Fibroblast of mammary gland (primary cell): ENCODE results near the gene MED9.
A peak's percentile ranks its signal among the peaks of the same experiment; 100 is the strongest.

Experiments
- DNase-seq: peaks from one replicate; pipeline ENCODE4 v3.0.0-alpha.2; 2010; ENCODE audit warnings: low read depth
- H3K4me3 ChIP-seq: 2 replicates; pipeline ENCODE4 v1.5.1; 2011; ENCODE audit warnings: low read depth, mild to moderate bottlenecking, low read length, moderate library complexity; ENCODE audit not compliant: control insufficient read depth
- TF ChIP-seq, protein P1 (sequence below): conservative IDR thresholded peaks from 2 replicates; pipeline ENCODE4 v1.5.1; 2011; ENCODE audit warnings: low read depth, low read length, inconsistent platforms; ENCODE audit not compliant: control insufficient read depth, insufficient read depth

MED9 gene

DNA sequence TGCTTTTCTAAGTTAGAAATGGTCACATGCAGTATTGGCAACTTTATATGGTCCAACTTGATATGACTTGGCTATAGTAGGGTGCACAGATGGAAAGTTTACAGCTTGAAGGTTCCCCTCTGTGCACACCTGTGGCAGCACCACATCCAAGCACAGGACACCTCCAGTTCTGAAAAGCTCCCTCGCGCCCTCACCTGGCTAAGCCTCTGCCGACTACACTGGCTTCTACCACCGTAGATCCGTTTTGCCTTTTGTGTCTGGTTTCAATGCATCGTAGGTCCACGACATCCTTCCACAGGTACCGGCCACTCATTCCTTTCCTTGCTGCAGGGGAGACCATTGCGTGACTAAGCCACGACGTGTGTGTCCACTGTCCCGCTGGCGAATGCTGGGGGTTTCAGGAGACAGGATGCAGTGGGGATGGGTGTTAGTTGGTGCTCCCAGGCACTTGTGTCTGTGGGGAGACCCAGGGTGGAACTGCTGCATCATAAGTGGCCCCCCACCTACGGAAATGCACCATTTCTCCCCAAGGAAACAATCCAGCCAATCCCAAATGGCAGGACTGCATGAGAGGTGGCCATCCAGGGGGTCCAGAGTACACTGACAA lies 24.3 kb downstream of the MED9 start:
- no peak for DNase-seq
- no peak overlapping the region for H3K4me3 ChIP-seq
- TF ChIP-seq, protein P1, sequence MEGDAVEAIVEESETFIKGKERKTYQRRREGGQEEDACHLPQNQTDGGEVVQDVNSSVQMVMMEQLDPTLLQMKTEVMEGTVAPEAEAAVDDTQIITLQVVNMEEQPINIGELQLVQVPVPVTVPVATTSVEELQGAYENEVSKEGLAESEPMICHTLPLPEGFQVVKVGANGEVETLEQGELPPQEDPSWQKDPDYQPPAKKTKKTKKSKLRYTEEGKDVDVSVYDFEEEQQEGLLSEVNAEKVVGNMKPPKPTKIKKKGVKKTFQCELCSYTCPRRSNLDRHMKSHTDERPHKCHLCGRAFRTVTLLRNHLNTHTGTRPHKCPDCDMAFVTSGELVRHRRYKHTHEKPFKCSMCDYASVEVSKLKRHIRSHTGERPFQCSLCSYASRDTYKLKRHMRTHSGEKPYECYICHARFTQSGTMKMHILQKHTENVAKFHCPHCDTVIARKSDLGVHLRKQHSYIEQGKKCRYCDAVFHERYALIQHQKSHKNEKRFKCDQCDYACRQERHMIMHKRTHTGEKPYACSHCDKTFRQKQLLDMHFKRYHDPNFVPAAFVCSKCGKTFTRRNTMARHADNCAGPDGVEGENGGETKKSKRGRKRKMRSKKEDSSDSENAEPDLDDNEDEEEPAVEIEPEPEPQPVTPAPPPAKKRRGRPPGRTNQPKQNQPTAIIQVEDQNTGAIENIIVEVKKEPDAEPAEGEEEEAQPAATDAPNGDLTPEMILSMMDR, result peak; percentile 17

DNA sequence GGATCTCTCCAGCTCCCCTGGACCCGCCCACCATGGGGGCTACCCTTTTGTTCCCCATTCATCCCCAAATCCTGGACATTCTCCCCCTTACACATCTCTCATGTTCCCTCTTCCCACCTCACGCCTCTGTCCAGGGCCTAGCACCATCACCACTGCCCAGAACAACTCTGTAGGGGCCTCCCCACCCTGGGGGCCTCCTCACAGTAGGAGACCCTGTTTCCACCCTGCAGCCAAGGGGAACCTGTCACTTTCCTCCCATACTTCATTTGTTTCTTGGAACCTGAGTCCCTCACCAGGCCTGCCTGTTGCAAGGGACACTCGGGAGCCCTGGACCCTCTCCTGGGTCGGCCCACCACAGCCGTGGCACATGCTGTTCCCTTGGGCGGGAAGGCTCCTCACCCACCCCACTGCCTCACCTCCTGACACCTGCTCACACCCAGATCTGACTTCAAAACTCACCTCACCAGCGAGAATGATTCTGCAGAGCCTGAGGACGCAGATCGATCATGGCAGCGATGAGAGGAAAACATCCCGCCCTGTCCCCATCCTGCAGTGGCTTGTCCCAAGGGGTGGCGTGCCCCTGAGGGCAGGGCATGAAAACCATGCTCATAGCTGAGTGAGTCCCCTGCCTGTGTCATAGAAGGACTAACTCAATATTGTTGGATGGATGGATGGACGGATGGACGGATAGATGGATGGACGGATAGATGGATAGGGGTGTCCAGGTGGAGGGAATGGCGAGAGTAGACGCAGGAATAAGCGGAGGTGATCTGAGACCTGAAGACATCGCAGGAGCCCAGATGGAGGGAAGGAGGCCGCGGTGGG lies 26.2 kb downstream of the MED9 start:
- no peak for DNase-seq
- no peak overlapping the region for H3K4me3 ChIP-seq
- TF ChIP-seq, protein P1, result no peak

DNA sequence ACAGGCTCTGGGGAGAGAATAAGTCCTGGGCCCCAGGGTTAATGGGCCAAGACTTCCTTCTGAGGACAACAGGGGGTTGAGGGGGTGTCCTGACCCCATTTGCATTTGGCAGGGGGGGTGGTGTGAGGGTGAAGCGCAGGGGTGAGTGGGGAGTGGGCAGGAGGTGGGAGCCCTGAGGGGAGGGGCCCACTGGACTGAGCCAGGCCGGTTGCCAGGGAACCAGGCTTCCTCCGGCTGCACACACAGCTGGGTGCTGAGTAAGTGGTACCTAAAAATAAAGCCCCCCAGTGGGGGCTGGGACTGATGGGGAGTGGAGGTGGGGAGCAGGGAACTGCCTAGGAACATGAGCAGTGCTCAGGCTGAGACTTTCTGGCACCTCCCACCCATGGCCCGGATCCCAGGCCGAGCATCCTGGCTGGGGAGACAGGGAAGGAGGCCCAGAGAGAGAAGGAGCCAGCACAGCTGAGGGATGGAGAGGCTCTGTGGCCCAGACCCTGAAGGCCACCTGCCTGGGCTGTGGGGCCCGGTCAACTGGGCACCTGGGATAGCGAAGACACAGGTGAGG lies 26.8 kb downstream of the MED9 start:
- no peak overlapping the region for H3K4me3 ChIP-seq
- DNase-seq, result no peak

DNA sequence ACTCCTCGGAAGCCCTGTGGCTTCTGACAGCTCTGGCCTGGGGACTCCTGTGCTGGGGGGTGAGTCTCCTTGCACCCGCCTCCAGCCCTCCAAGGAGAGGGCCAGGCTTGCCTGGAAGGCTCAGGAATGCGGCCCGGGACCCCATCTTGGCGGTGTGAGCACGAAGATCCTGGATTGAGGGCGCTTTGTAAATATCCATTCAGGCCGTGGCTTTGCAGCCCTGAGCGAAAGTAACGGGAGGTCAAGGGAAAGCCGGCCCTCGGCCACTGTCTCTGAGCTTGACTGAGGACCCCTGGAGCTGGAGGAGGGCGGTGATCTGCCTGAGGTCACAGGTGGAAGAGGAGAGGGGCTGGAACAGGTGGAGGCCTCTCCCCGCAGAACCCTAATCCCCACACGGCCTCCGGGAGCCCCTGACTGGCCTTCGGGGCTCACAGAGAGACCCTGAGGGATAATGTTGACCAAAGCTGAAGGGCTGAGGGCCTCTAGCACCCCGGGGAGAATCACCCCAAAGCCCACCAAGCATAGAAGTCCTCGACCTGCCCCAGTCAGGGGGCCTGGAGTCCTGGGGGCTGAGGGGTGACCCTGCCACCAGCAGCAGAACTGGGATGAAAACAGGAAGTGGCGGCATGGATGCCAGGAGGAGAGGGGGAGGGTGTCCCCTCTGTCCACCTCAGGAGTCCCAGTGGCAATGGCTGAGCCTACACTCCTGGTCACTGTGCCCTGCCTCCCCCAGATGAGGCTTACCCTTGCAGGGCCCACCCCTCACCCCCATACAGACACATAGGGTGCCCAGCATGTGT lies 27.7 kb downstream of the MED9 start:
- no peak overlapping the region for H3K4me3 ChIP-seq
- no peak for DNase-seq
- TF ChIP-seq, protein P1, result no peak

More for the DNA sequence above, 26.8 kb downstream of the MED9 start:
- TF ChIP-seq, protein P1, result no peak

DNA sequence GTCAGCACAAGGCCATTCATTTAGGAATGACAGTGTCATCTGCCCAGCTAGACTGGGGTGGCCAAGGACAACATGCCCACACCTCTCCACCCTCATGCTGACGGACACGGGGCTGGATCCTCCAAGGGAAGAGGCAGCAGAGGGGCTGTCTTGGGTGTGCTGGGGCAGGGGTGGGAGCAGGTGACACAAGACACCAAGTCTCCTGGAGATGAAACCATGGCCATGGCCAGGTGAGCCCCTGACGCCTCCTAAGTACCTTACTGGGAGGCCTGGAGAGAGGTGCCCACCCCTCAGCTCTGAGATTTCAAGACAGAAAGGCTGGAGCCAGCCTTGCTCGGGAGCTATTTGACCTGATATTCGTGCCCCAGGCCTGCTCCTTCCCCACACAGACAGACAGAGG lies 28.4 kb downstream of the MED9 start:
- TF ChIP-seq, protein P1, result no peak
- no peak for DNase-seq
- no peak overlapping the region for H3K4me3 ChIP-seq

DNA sequence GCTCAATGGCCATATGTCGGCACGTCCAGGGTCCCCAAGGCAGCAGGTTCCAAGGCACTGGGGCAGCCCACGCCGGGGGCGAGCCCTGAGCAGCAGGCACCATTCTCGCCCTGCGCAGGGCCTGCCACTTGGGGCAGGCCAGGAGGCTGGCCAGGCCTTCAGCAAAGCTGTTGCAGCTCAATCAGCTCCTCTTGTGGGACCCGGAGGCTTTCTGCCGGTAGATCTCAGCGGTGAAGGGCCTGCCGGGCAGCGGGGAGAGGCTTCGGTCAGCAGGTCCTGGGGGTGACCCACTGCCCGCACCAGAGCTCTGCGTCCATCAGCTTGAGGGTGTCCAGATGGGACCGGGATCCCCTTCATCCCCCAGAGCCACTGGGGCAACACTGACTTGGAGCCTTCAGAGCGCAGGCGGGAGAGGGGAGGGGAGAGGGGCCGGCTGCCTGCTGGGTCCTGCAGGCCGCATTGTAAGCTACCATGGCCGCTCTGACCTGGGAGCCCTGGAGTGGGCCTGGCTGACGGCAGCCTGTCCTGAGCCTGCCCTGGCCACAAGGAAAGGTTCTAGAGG lies 28.9 kb downstream of the MED9 start:
- no peak for DNase-seq
- no peak overlapping the region for H3K4me3 ChIP-seq
- TF ChIP-seq, protein P1, result no peak
